Inflammatory macrophage treated with lipopolysaccharide for 1 hour (primary cell): Measurements from ENCODE around the gene EEPD1.
A peak's percentile ranks its signal among the peaks of the same experiment; 100 is the strongest.
"Not testable (repeated sequence)": the region's sequence is repeated elsewhere in the genome, so short reads cannot be mapped to it uniquely, and the experiment has no call there.

Source experiments
- DNase-seq, 2 donors: peaks; one replicate each; pipeline ENCODE4 v3.0.0-alpha.2; 2020 to 2022

EEPD1 gene

DNA sequence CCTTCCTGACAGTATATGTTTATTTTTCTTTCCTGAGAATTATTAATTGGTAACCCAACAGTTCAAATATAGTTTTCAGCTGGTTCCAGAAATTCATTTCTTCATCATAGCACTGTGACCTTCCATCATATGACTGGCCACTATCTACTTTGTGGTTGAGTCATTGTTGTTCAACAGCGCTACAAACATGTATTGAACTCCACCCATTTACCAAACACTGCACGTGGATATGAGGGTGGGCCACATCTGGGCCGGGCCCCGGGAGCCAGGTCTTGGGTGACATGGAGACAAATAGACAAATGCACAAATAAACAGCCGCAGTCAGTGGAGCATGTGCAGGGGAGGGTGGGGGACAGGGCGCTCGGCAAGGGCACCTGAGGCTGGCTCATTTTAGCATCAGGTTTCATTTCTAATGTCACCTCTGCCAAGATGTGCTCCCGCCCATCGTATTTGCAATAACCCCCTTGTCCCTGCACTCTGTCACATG lies 24.0 kb upstream of the EEPD1 start:
- DNase-seq, result no peak

DNA sequence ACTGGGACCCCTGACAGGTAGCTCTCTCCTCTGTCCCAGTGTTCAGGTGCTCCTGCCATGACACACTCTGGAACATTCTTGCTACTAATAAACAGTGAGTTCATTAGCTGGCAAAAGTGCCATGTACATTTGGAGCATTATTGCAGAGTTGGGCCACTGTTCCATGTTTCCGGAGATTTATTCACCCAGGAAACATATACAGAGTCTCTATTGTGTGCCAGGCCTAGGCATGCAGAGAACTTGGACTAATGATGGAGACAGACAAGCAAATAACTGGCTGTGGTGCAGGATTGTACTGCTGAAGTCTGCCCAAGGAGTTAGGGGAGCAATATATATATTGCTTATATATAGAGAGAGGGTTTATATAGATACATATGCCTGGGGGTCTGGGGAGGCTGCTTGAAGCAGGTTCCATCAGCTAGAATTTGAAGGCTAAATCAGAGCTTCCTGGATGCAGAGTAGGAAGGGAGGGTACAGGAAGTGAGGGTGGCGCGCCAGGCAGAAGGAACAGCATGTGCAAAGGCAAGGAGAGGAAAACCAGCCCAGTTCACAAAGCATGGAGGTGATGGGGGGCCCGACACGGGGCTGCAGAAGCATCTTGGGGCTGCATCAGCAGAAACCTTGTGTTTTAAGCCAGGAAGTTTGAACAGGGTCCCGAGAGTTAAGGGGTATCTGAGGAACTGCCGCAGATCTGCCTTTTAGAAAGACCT lies 22.7 kb upstream of the EEPD1 start:
- no peak for DNase-seq

DNA sequence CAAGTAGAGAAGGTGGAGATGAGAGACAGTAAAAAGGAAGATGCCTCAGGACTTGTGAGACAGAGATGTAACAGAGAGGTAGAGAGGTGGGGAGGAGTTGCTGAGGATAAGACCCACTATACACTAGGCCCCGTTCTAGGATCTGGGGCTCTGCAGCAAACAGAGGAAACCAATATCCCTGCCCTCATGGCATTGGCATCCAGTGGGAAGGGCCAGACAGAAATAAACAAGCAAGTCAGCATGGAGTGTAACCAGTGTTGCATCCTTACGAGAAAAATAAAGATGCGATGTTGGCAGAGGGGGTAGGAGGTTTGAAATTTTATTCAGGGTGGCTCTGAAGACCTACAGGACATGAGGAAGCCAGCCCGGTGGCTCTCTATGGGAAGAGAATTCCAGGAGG lies 22.0 kb upstream of the EEPD1 start:
- DNase-seq, result no peak

DNA sequence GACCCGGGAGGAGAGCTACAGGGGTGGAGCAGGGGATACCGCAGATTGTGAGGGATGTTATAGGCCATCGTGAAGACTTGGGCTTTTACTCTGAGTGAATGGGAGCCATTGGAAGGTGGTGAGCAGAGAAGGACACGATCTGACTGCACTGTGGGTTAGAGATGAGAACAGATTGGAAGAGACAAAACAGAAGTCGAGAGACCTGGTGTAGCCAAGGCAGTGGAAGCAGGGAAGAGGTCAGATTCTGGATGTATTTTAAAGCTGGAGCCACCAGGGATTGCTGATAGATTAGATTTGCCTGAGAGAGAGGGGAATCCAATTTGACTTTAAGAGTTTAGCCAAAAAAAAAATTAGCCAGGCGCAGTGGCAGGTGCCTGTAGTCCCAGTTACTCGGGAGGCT lies 21.6 kb upstream of the EEPD1 start:
- no peak for DNase-seq

DNA sequence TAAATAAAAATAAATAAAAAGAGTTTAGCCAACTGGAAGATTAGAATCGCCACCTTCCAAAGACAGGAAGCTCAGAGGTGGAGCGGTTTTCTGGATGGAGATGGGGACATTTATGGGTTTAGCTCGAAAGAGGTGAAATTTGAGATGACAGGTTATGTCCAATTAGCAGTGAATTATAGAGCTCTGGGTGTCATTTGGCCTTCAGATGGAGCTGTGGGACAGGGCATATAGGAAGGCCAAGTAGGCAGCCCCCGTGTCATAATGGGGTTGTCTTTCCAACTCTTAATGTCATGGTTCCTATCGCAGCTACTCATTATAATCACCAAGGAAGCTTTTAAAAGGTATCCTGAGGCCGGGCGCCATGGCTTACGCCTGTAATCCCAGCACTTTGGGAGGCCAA lies 21.0 kb upstream of the EEPD1 start:
- no peak for DNase-seq

- no peak for DNase-seq
These were observed 17.4 kb upstream of the EEPD1 start for GRCh38 chr7:36135700-36136099.

- DNase-seq, result no peak
These were observed 15.8 kb upstream of the EEPD1 start for GRCh38 chr7:36137258-36137657.

- no peak for DNase-seq
These were observed 15.3 kb upstream of the EEPD1 start for GRCh38 chr7:36137754-36138153.

DNA sequence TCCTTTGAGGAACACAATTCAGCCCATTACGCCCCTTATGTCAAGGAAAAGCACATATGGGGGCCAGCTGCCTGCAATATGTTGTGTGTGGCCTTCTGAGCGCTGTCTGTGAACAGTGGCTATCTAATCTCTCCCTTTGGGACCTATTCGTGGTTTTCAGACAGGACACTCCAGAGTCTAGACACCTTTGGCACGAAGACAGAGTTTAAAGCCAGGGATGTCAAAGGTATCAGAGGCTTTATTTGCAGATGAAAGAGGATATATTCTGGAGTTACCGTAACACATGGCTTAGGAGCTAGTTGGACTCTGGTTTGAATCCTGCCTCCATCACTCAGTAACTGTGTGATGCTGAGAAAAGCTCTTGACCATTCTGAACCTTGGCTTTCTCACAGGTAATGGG lies 14.8 kb upstream of the EEPD1 start:
- no peak for DNase-seq

DNA sequence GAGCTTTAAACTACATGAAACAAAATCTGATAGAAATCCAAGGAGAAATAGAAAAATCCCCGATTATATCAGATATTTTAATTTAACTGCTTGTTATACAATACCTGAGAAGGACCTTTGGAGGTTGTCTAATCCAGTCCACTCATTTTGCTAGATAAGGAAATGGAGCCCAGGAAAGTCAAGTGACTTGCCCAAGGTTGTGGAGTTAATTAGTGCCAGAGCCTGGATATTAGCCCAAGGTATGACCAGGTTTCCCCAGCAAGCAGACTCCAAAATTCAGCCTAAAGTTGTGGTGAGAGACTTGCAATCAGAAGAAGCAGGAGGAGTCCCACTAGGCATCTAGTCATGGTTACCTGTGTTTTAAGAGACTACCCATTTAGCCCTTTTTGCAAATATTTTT lies 11.7 kb upstream of the EEPD1 start:
- no peak for DNase-seq

GRCh38 chr7:36141850-36142249 lies 11.2 kb upstream of the EEPD1 start:
- no peak for DNase-seq

DNA sequence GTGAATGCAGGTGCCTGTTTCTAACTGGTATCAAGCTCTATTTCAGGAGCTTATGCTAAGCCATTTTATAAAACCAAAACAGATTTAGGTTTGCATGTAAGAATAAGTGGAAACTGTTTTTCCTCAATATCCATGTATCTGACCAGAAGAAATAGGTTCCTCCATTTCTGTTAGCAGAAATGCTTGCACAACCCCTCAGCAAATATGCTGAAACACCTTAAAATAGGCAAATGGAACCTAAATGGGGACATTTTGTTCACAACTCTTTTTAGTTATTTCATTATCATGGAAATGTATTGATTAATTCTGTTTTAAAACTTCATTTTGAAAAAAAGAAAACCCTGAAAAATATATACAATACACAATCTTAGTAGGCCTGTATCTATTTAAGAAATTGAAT lies 8.9 kb upstream of the EEPD1 start:
- DNase-seq, result peak in 1 of 2 donors; percentile 27

GRCh38 chr7:36145686-36146085 lies 7.4 kb upstream of the EEPD1 start:
- no peak for DNase-seq

- no peak for DNase-seq
These were observed 5.7 kb upstream of the EEPD1 start for GRCh38 chr7:36147361-36147760.

GRCh38 chr7:36148422-36149065 lies 4.5 kb upstream of the EEPD1 start:
- DNase-seq, result no peak

GRCh38 chr7:36149240-36149639 lies 3.8 kb upstream of the EEPD1 start:
- DNase-seq, result not testable (repeated sequence)

DNA sequence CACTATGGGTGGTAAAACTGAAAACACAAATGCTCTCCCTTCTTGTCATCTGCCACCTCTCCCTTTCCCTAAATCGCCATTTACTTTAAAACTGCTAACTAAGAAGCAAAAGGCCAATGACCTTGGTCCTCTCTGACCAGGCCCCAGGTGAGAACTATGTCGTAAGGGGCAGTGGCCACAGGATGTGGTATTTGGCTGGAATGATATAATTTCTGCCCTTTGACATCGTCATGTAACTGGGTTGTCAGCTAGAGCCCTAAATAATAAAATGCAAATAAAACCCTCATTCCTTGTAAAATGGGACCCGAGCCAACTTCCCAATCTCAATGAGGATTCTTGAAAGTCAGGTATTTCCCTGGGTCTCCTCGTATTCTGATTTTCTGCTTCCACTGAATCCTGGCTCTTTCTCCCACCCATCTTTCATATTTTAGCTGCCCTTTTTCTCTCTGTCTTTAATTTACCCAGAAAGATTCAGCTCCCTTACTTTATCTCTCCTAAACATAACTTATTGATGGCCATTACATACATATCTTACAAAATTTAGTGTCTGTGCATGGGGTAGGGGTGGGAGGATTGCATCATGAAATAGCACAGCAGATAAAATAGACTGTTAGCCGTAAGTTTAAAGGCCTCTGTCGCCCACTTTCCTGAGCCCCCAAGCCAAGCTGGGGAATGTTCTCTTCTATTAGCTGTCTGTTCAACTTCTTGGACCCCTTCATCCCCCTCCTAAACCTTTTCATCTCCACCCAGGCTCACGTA lies 3.2 kb upstream of the EEPD1 start:
- DNase-seq, result no peak

- no peak for DNase-seq
These were observed 916 bp upstream of the EEPD1 start for GRCh38 chr7:36151921-36152755.

DNA sequence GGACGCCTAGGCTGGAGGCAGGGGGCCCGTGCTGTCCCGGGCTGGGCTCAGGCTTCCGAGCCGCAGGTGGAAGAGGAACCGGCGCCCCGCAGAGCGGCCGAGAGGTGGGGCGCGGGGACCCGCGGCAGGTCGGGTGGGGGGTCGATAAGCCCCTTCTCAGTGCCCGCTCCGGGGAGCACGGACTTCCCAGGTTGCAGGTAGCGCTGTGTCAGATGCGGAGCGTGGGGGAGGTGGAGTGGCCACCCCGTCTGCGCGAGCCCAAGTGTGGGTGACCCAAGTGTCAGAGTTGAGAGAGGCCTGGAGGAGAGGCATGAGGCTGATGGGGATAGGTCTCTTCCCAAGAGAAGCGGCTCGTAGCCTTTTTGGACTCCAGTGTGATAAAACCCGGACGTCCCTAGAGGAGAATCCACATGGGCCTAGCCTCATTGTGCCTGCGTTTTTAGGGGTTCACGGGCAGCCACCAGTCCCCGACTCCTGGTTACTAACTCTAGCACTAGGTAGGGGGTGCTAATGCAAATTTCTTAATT lies 580 bp downstream of the EEPD1 start:
- no peak for DNase-seq

DNA sequence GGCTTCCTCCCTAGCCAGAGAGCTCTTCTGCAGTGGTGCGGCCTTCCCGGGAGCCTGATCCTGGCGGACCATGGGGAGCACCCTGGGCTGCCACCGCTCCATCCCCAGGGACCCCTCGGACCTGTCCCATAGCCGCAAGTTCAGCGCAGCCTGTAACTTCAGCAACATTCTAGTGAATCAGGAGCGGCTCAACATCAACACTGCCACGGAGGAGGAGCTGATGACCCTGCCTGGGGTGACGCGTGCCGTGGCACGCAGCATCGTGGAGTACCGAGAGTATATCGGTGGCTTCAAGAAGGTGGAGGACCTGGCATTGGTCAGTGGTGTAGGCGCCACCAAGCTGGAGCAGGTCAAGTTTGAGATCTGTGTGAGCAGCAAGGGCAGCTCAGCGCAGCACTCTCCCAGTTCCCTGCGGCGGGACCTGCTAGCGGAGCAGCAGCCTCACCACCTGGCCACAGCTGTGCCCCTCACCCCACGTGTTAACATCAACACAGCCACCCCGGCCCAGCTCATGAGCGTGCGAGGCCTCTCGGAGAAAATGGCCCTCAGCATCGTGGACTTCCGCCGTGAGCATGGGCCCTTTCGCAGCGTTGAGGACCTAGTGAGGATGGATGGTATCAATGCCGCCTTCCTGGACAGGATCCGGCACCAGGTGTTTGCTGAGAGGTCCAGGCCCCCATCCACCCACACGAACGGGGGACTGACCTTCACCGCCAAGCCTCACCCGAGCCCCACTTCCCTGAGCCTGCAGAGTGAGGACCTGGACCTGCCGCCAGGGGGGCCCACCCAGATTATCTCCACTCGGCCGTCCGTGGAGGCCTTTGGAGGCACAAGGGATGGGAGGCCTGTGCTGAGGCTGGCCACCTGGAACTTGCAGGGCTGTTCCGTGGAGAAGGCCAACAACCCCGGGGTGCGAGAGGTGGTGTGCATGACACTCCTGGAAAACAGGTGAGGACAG lies 1.5 kb downstream of the EEPD1 start:
- DNase-seq, result no peak

- no peak for DNase-seq
These were observed 2.8 kb downstream of the EEPD1 start for GRCh38 chr7:36155811-36156361.
